EL (cell line): ENCODE results near the gene CD200.

Source experiments
- DNase-seq: peaks from one replicate; pipeline ENCODE4 v3.0.0-alpha.2; 2016

The CD200 gene

GRCh38 chr3:112333381-112334317 is 693 bp downstream of the CD200 start:
- no peak for DNase-seq

- no peak for DNase-seq
Observed at GRCh38 chr3:112334691-112335433, 1.9 kb downstream of the CD200 start.

GRCh38 chr3:112335434-112335781 is 2.5 kb downstream of the CD200 start:
- no peak for DNase-seq

GRCh38 chr3:112338021-112338726 is 5.2 kb downstream of the CD200 start:
- no peak for DNase-seq

GRCh38 chr3:112338727-112339056 is 5.7 kb downstream of the CD200 start:
- DNase-seq, result no peak

- DNase-seq, result no peak
Observed at GRCh38 chr3:112339134-112339533, 6.2 kb downstream of the CD200 start.

GRCh38 chr3:112339609-112340008 is 6.7 kb downstream of the CD200 start:
- DNase-seq, result no peak

GRCh38 chr3:112341386-112341785 is 8.4 kb downstream of the CD200 start:
- DNase-seq, result no peak

- DNase-seq, result no peak
Observed at GRCh38 chr3:112345681-112346080, 12.7 kb downstream of the CD200 start.

GRCh38 chr3:112346491-112347122 is 13.7 kb downstream of the CD200 start:
- no peak for DNase-seq

- no peak for DNase-seq
Observed at GRCh38 chr3:112348943-112349342, 16.0 kb downstream of the CD200 start.

- no peak for DNase-seq
Observed at GRCh38 chr3:112349557-112349956, 16.6 kb downstream of the CD200 start.

GRCh38 chr3:112350018-112350810 is 17.3 kb downstream of the CD200 start:
- no peak for DNase-seq

- DNase-seq, result no peak
Observed at GRCh38 chr3:112351036-112351435, 18.1 kb downstream of the CD200 start.

- DNase-seq, result no peak
Observed at GRCh38 chr3:112351823-112352222, 18.9 kb downstream of the CD200 start.

GRCh38 chr3:112352720-112353119 is 19.8 kb downstream of the CD200 start:
- DNase-seq, result no peak

GRCh38 chr3:112353365-112353764 is 20.4 kb downstream of the CD200 start:
- DNase-seq, result no peak

- DNase-seq, result no peak
Observed at GRCh38 chr3:112354642-112355306, 21.8 kb downstream of the CD200 start.

GRCh38 chr3:112355307-112355687 is 22.3 kb downstream of the CD200 start:
- DNase-seq, result no peak

- no peak for DNase-seq
Observed at GRCh38 chr3:112357930-112358780, 25.2 kb downstream of the CD200 start.

GRCh38 chr3:112360561-112360960 is 27.6 kb downstream of the CD200 start:
- no peak for DNase-seq
